HG02938 (cell line): ENCODE results near the gene SPATA31C1.
"Not testable (repeated sequence)": the region's sequence is repeated elsewhere in the genome, so short reads cannot be mapped to it uniquely, and the experiment has no call there.

Experiments used
- ATAC-seq: cut with Tn5 transposase; IDR thresholded peaks from one replicate; pipeline ENCODE4 v1.9.1; 2021; ENCODE audit warnings: mild to moderate bottlenecking, moderate library complexity; ENCODE audit not compliant: unreplicated experiment

The SPATA31C1 gene

GRCh38 chr9:87934444-87934843, 16.7 kb downstream of the SPATA31C1 start:
- ATAC-seq: not testable (repeated sequence)

- not testable (repeated sequence) for ATAC-seq
Measured at GRCh38 chr9:87937352-87937751, 19.6 kb downstream of the SPATA31C1 start.

GRCh38 chr9:87937918-87938317, 20.2 kb downstream of the SPATA31C1 start:
- ATAC-seq: not testable (repeated sequence)

GRCh38 chr9:87938336-87938735, 20.6 kb downstream of the SPATA31C1 start:
- ATAC-seq: not testable (repeated sequence)

GRCh38 chr9:87939096-87939495, 21.3 kb downstream of the SPATA31C1 start:
- not testable (repeated sequence) for ATAC-seq

GRCh38 chr9:87944096-87944495, 26.3 kb downstream of the SPATA31C1 start:
- no peak for ATAC-seq

GRCh38 chr9:87944682-87945081, 26.9 kb downstream of the SPATA31C1 start:
- no peak for ATAC-seq

GRCh38 chr9:87950296-87950695, 32.5 kb downstream of the SPATA31C1 start:
- no peak for ATAC-seq

- no peak for ATAC-seq
Measured at GRCh38 chr9:87950765-87951488, 33.2 kb downstream of the SPATA31C1 start.

GRCh38 chr9:87954230-87954629, 36.5 kb downstream of the SPATA31C1 start:
- ATAC-seq: no peak

- no peak for ATAC-seq
Measured at GRCh38 chr9:87957839-87958238, 40.1 kb downstream of the SPATA31C1 start.

- ATAC-seq: no peak
Measured at GRCh38 chr9:87958591-87958990, 40.8 kb downstream of the SPATA31C1 start.

- no peak for ATAC-seq
Measured at GRCh38 chr9:87959916-87960581, 42.3 kb downstream of the SPATA31C1 start.

- no peak for ATAC-seq
Measured at GRCh38 chr9:87963770-87964169, 46.0 kb downstream of the SPATA31C1 start.

- ATAC-seq: no peak
Measured at GRCh38 chr9:87964826-87965225, 47.1 kb downstream of the SPATA31C1 start.

- ATAC-seq: no peak
Measured at GRCh38 chr9:87968155-87968554, 50.4 kb downstream of the SPATA31C1 start.

GRCh38 chr9:87970602-87971001, 52.8 kb downstream of the SPATA31C1 start:
- no peak for ATAC-seq

- no peak for ATAC-seq
Measured at GRCh38 chr9:87973122-87973521, 55.4 kb downstream of the SPATA31C1 start.
